COLO829 (cell line): ENCODE data around the gene SMIM26.

Source experiments
- DNase-seq: peaks from one replicate; pipeline ENCODE4 v3.0.0; 2012; ENCODE audit warnings: low spot score

The SMIM26 gene

GRCh38 chr20:18585134-18585533 lies 17.9 kb downstream of the SMIM26 start:
- peak; percentile 35 for DNase-seq

DNA sequence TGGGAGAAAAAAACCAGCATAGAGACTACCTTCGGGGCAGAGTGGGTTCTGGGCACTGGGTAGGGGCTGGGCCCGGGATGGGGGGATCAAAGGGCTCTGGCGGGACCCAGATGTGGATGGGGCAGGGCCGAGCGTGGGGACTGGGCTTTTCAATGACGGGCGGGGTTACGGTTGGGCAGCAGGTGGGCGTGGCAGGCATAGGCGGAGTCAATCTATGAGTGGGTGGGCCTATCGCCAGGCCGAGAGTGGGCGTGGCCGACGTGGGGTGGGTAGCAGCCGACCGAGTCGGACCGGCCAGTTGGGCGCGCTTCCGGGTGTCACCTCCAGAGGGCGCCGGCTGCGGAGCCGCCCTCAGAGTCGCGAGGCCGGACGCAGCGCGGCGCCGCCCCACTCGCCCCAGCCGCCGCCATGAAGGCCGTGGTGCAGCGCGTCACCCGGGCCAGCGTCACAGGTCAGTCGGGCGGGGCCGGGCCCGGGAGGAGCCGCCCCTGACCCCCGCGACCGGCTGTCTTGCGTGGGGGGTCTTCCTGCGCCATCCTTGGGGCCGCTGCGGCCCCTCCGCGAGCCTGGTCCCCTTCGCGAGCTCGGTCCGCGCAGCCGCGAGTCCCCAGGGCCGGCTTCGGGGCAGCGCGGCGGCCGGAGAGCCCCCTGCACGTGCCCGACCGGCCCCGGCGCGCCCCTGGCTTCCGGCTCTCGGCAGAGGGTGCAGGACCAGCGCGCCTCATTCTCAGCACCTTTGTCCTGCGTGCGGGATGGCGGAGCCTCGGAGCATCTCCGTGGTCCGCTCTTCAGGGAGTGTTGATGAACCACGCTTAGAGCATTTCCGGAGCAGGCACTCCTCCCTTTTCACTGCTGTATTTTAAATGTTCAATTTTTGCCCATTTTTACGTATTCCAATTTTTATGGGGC lies 20.7 kb downstream of the SMIM26 start, which contains the start of gene DTD1:
TSS of gene DTD1 (plus strand) at position 390 of the 909 bp plus-strand sequence. CDS start at position 409, 19 bp downstream.
- DNase-seq, result peak; percentile 91

GRCh38 chr20:18588574-18588933 lies 21.3 kb downstream of the SMIM26 start:
- DNase-seq, result no peak

DNA sequence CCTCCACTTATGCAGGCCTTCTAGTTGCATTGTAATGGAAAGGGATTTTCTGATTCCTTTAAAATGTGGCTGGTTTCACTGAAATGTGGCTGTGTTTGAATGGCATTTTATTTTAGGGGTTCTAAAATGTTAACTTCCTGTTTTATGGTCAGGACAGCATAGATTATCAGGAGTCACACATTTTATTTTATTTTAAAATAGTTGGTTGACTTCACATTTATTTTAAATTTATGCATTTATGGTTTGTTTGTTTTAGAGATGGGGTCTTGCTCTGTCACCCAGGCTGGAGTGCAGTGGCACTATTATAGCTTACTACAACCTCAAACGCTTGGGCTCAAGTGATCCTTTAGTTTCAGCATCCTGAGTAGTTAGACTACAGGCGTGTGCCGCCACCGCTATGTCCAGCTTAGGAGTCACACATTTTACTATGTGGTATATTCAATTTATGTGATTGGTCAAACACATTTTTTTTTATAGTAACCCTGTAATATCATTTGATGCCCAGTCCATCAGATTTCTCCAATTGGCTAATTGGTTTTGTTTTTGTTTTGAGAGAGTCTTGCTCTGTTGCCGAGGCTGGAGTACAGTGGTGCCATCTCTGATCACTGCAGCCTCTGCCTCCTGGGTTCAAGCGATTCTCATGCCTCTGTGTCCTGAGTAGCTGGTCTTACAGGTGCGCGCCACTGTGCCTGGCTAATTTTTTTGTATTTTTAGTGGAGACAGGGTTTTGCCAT lies 22.9 kb downstream of the SMIM26 start:
- no peak for DNase-seq

GRCh38 chr20:18596270-18596669 lies 29.0 kb downstream of the SMIM26 start:
- no peak for DNase-seq

DNA sequence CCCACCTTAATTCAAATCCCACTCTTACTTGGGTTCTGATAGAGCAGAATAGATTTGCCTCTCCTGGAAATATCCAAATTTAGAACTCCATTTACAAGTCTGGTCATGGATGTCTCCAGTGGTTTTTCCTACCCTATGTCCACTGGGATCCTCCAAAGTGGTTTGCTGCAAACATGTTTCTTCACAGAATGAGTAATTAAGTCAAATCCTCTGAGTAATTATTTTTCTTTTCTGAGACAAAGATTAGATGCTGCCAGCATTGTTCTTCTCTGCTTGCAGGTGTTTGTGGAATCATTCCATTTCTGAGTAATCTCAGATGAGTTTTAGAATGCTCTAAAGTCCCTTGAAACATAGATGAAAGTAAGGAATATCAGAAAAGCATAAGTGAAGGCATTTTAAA lies 42.5 kb downstream of the SMIM26 start:
- DNase-seq, result no peak

GRCh38 chr20:18611492-18611891 lies 44.3 kb downstream of the SMIM26 start:
- DNase-seq, result no peak

DNA sequence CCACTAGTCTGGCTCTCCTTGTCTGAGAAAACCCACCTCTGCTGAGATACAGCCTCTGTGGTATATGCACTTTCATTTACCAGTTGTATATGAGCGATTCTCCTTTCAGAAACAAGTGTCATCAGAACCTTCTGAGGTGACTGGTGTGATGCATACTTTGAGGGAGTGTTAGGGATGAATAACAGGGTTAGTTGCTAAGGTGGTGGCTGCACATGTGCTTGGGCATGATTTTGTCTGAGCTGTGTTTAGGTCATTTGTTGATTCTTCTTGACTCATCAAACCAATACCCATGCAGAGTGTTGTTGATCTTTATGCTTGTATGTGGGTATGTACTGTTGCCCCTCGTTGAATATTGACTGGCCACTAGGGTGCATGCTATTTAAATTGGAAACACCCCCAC lies 46.3 kb downstream of the SMIM26 start:
- no peak for DNase-seq

GRCh38 chr20:18614244-18614643 lies 47.0 kb downstream of the SMIM26 start:
- DNase-seq, result no peak

DNA sequence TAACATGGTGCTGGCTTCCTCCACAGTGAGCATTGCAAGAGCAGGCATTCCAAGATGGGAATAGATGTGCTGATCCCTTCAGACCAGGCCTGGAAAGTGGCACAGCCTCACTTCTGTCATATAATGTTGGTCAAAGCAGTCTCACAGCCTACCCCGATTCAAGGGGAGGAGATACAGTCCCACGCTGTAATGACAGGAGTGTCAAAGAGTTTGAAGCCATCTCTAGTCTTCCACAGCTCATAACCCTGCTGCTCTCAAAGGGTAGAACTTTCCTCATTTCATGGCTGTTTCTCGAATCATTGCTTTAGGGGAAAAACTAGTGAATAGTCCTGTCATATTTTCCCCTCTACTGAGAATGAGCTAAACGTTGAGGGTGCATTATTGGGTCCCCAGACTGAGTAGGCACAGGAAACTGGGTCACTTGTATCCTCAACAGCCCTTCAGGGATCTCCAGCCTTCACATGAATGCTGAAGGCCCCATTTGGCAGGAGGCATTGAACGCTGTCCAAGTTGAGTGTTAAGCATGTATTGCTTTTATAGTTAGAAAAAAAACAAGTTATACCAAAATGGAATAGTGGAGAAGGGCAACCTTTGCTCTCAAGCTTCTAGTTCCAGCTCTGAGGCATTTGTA lies 47.9 kb downstream of the SMIM26 start:
- no peak for DNase-seq
